Cardiac septum (tissue), 1 donor: ENCODE data around the gene AQP2. TPM values are rescaled to one million over a fixed set of nuclear protein-coding genes. Genes with fewer than 3 reads are reported as not detected.

Experiments used
- DNase-seq: peaks from one replicate; pipeline ENCODE4 v3.0.0-alpha.2; 2020; ENCODE audit warnings: low spot score
- intact Hi-C: fragments of 100-400 bp; cut with DNase I; formaldehyde crosslinking; loops from one replicate; pipeline ENCODE4 v1.14.0; 2022
- total RNA-seq: library from RNA; stranded (reverse); fragmentation: NEBNext Ultra II Directional; extraction: Animal tissue kit (Norgen Biotek cat#: 25700); gene quantifications from one replicate; pipeline ENCODE4 v1.2.1, GENCODE V29; 2021
- donor health status: DM: no; HTN: no; CAD: no.

The AQP2 gene
- total RNA-seq, 1 donor from 2014 or later: not detected

- no peak for DNase-seq
- intact Hi-C loops: no loop called here
Measured at GRCh38 chr12:49917788-49918173, 32.8 kb upstream of the AQP2 start.

GRCh38 chr12:49920241-49920914 is 30.2 kb upstream of the AQP2 start:
- DNase-seq: no peak
- intact Hi-C loops: no loop called here

DNA sequence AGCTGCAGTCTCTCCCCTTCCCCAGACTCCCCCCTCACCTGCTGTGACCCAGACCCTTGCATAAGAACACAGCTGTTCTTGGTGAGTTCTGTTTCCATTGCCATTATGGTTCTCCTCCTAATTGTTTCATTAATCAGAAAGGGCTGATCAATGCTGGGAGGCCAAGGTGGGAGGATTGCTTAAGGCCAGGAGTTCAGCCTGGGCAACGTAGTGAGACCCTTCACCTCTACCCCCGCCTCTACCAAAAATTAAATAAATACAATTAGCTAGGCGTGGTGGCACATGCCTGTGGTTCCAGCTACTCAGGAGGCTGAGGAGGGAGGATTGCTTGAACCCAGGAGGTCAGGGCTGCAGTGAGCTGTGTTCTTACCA is 29.6 kb upstream of the AQP2 start:
- intact Hi-C loops: no loop called here
- no peak for DNase-seq

DNA sequence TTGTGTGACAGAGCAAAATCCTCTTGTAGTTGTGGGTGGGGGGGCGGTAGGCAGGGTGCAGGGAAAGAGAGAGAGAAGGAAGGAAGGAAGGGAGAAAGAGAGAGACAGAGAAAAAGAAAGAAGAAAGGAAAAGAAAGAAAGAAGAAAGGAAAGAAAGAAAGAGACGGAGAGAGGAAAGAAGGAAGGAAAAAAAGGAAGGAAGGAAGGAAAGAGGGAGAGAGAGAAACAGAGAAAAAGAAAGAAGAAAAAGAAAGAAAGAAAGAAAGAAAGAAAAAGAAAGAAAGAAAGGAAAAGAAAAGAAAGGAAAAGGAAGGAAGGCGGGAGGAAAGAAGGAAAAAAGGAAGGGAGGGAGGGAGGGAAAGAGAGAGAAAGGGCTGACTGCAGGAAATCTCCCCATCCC is 29.2 kb upstream of the AQP2 start:
- no peak for DNase-seq
- intact Hi-C loops: no loop called here

DNA sequence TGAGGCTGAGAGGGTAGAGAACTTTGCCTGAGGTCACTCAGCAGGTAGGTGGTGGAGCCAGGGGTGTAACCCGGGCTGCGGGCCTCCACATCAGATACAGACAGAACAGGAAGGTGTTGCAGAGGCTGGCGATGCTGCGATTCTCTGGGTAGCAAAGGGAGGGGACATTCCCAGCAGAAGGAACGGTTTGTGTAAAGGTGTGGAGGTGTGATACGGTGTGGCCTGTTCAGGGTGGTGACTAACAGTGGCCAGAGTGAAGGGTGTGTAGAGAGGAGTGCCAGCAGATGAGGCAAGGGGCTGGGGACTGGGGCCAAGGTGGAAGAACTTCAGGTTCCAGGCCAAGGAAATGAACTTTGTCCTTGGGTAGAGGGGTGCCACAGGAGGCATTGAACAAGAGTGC is 28.6 kb upstream of the AQP2 start:
- DNase-seq: no peak
- intact Hi-C loops: no loop called here

DNA sequence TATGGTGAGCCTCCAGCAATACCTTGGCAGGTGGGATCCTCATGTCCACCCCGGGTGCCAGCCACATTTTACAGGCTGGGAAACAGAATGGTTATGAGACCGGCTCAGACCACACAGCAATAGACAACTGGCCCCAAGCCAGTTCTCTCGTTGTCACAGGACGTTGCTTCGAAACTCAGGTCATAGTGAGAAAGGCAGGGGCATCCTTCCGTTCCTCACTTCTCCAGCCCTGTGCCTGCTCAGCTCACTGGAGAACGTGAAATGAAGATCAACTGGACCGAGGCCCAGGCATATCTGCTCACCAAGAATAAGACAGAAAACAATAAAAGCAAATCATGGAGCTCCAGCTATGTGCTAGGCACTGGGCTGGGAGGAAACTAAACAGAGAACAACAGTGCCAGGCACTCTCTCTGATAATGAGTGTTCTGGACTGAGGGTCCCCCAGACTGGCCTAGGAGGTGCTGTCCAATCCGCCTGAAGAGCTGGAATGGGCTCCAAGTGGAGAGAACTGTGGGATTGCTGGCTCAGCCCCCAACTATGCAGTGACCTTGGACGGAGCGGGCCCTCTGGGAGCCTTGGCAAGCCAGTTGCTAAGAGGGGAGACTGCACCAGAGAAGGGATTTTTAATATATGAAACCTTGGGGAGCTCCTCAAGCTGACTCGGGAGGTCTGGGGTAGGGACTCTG is 28.0 kb upstream of the AQP2 start:
- DNase-seq: no peak
- intact Hi-C loops: no loop called here

DNA sequence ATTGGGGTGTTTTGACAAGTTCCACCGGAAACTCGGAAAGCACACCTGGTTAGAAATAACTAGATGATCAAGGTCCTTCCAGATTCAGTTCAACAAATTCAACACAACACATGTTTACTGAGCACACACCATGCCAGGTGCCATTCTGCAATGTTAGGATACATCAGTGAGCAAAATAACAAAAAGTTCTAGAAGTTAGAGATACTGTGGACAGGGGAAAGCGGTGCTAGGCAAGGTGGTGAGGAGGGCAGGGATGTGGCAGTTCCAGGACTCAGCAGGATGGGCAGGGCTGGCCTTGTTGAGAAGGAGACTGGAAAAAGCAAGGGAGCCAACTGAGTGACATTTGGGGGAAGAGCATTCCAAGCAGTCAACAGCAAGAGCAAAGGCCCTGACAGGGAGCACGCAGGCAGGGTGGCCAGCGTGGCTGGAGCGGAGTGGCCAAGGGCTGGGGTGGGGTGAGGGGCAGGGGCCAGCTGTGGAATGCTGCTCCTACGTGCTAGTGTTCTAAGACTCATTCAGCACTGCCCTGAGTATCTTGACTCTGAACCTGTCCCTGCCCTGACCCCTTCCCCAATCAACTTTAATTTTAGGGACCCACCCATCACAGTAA is 27.4 kb upstream of the AQP2 start:
- intact Hi-C loops: no loop called here
- DNase-seq: no peak

DNA sequence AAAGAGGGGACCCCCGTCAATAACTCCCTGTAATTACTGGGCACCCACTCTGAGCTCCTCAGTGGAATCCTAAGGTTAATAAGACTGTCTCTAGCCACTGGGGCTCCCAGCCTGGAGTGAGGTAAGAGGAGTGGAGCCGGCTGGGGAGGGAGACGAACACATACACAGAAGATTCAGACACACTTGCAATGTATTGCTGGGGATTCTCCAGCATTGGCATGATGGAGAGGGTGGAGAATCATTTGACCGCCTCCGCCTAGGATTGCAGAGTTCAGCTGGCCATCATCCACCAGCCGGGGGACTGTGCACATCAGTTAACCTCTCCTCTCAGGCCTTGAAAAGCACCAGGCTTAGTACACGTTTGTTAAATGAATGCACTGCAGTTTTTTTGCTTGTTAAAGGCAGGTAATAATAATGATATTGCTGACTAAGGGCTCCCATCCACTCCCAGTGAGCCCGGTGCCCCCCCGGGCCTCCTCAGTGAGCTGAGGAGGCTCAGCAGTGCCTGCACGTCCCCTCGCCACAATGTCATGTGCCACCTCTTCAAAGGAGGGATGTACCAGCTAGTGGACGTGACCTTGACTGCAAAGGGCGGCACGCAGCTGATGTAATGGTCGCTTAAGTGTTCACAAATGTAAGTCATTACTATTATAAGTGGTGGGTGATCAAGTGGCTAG is 26.5 kb upstream of the AQP2 start:
- intact Hi-C loops: no loop called here
- DNase-seq: no peak

DNA sequence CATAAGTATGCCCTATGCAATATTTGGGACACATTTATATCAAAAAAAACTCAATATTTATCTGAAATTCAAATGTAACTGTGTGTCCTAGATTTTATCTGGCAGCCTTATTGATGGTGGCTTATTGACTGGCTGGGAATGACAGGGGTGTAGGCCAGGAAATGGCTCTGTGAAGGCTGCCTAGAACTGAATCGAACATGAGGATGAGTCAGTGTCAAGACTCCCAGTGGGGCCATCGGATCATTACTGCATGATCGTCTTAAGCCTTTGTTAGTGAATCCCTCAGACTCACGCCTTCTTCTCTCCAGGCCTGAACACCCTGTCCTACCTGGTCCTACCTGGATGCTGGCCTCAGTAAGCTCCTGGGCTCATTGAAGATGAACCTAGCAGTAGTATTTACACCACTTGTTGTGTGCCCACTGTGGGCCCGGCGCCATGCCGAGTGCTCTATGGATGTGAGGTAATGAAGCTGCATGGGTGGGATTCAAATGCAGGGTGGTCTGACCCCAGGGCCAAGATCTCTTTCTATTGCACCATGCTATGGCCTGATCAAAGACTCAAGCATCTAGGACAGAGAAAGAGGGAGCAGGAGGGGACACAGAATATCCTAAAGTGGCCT is 25.8 kb upstream of the AQP2 start:
- intact Hi-C loops: no loop called here
- no peak for DNase-seq

DNA sequence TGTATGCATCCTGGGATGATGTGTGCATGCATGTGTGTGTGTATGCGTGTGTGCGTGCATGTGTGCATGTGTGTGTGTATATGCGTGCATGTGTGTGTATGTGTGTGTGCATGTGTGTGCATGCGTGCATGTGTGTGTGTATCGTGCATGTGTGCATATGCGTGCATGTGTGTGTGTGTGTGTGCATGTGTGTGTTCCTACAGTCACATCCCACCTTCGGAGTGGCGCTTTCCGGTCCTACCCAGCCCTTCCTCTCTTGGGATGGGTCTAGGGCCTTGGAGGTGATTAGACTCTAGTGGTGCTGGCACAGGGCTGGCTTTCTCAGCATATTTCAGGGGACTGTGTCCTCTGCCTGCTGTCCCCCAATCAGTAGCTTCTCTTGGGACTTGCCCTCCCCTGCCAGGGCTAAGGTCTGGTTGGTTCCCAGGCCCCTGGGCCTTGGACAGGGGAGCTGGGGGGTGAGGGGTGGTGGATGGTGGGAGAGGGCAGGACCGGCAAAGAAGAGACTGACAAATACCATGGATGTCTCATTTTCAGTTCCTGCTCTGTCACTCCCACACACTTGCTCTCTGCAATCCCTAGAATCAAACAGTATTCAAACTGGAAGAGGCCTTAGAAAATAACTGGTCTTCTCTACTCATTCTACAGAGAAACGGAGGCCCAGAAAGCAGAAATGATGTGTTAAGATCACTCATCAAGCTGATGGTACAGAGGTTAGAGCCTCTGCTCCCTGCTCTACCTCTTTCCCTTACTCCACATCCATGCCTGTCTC is 24.9 kb upstream of the AQP2 start:
- intact Hi-C loops: no loop called here
- no peak for DNase-seq

DNA sequence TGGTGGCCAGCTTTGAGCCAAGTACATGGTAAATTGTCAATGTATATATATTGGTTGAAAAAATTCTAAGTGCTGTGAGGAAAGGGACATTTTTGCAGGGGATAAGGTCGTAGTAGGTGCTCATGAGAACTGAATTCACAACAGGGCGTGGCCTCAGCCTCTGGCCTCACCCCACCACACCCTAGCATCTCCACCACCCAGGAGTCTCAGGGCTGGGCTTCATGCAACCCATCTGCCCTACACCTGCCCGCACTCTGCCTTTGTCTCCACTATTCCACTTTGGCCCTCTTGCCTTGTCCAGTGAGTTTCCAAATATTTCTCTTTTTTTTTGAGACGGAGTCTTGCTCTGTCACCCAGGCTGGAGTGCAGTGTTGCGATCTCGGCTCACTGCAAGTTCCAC is 22.1 kb upstream of the AQP2 start:
- intact Hi-C loops: no loop called here
- no peak for DNase-seq

DNA sequence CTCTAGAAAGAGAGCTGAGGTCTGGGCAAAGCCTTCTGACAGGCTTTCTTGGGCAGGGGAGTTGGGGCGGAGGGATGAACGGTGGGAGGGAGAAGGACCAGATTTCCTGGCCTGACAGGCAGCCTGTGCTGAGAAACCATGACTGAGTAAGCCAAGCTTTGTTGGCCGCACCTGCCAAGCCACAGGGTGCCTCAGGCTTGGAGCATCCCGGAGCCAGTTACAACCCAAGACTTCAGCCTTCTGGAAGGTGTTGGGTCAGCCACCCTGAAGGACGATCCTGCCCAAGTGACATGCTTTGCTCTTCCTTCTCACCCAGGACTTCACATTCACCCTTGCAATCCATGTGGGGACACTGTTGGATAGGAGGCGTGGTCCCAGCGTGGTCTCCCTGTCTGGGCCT is 21.0 kb upstream of the AQP2 start:
- no peak for DNase-seq
- intact Hi-C loops: no loop called here

DNA sequence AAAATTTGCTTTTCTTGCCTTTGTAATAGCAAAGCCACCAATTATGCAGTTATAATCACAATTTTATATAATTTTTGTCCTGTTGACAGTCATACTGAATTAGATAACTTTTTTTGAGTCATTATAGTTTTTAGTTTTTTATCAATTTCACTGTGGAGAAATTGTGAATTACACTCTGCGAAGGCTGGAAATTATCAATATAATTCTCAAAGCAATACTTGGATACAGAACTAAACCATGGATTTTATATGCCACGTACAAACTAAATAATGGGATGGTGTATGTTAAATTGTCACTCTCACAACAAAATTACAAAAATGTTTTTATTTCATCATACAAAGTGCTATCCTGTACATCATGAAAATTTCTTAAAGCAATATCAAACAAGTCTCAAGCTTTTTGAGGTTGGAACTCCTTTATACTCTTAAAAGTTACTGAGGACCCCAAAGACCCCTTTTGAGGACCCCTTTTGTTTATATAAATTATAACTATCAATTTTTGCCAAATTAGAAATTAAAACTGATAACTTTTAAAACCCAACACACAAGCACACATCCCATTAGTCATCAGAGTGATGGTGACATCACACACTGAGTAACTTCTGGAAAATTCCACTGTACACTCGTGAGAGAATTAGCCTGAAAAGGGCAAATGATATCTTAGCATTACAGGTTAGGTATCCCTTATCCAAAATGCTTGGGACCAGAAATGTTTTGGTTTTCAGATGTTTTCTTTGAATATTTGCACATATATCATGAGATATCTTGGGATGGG is 19.8 kb upstream of the AQP2 start:
- intact Hi-C loops: no loop called here
- DNase-seq: no peak

DNA sequence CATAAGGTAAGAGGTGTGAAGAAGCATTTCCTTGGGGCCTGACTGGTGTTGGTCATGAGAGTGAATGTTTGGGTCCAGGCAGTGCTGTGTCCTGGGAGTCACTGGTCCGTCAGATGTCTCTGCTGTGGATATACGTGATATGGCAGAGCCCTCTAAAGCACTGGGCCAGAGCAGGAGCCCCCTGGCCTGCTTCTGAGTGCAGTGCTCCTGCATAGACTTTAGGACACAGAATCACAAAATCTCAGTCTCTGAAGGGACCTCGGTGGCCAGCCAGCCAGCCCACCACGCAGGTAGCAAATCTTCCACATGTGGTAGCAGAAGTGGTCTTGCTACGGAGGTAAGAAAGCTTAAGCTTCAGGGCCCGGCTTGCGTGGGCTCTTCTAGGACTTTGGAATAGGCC is 18.5 kb upstream of the AQP2 start:
- intact Hi-C loops: no loop called here
- no peak for DNase-seq

- DNase-seq: no peak
- intact Hi-C loops: no loop called here
Measured at GRCh38 chr12:49932533-49933130, 17.9 kb upstream of the AQP2 start.

GRCh38 chr12:49933796-49934195 is 16.7 kb upstream of the AQP2 start:
- no peak for DNase-seq
- intact Hi-C loops: no loop called here

DNA sequence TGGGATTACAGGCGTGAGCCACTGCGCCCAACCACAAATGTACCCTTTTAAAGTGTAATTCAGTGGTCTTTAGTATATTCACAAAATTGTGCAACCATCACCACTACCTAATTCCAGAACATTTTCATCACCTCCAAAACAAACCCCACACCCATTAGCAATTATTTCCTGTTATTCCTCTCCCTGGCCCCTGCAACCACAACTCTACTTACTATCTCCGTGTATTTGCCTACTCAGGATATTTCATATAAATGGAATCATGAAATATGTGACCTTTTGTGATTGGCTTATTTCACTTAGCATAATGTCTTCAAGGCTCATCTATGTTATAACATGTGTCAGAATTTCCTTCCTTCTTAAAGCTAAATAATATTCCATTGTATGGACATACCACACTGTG is 16.0 kb upstream of the AQP2 start:
- DNase-seq: no peak
- intact Hi-C loops: no loop called here

- intact Hi-C loops: no loop called here
- DNase-seq: no peak
Measured at GRCh38 chr12:49936925-49937324, 13.6 kb upstream of the AQP2 start.
